Sigmoid colon (tissue), 7 donors: ENCODE data around the gene RHOBTB1. TPM values are rescaled to one million over a fixed set of nuclear protein-coding genes. Genes with fewer than 3 reads are reported as not detected.
"Not testable (repeated sequence)": the region's sequence is repeated elsewhere in the genome, so short reads cannot be mapped to it uniquely, and the experiment has no call there.

Experiments used
- DNase-seq: peaks from one replicate; pipeline ENCODE4 v3.0.0-alpha.2; 2019
- H3K27ac ChIP-seq, 4 donors: fragments of 200-600 bp; sonication (generic); one replicate each; pipeline ENCODE4 v1.5.1; 2016 to 2019; ENCODE audit warnings: mild to moderate bottlenecking in 1 of 4
- H3K27me3 ChIP-seq, 3 donors: fragments of 200-600 bp; sonication (generic); one replicate each; pipeline ENCODE4 v1.5.1; 2019; ENCODE audit warnings: mild to moderate bottlenecking in 1 of 3
- H3K36me3 ChIP-seq, 4 donors: fragments of 200-600 bp; sonication (generic); one replicate each; pipeline ENCODE4 v1.5.1; 2016 to 2019
- H3K4me1 ChIP-seq, 4 donors: fragments of 200-600 bp; sonication (generic); one replicate each; pipeline ENCODE4 v1.5.1; 2017 to 2019
- H3K4me3 ChIP-seq, 4 donors: fragments of 200-600 bp; sonication (generic); one replicate each; pipeline ENCODE4 v1.5.1; 2017 to 2019; ENCODE audit warnings: mild to moderate bottlenecking in 2 of 4, moderate library complexity in 1 of 4
- H3K9me3 ChIP-seq, 4 donors: fragments of 200-600 bp in 3 of 4; sonication (generic) in 3 of 4; one replicate each; pipeline versions ENCODE4 v1.5.1 to v1.6.1; 2013 to 2019
- EP300 ChIP-seq, 4 donors: sonication (generic); formaldehyde crosslinking; IDR thresholded peaks; one replicate each; pipeline ENCODE4 v1.6.1; 2017; ENCODE audit warnings: antibody characterized with exemption in 4 of 4
- POLR2A ChIP-seq, 2 donors: fragments of 450-650 bp; IDR thresholded peaks; one replicate each; pipeline ENCODE4 v1.6.1; 2016; ENCODE audit warnings: antibody characterized with exemption in 2 of 2, mild to moderate bottlenecking in 2 of 2, moderate library complexity in 2 of 2
- POLR2AphosphoS5 ChIP-seq, 4 donors: sonication (generic); formaldehyde crosslinking; IDR thresholded peaks; one replicate each; pipeline ENCODE4 v1.6.1; 2017; ENCODE audit warnings: antibody characterized with exemption in 4 of 4
- WGBS, 2 donors: extraction: QIAGEN DNeasy Blood & Tissue Kit; methylation state at CpG; one replicate each; pipeline ENCODE4 v1.1.7; 2013; 5-methylcytosine and 5-hydroxymethylcytosine counted together
- intact Hi-C: fragments of 100-400 bp; cut with DNase I; formaldehyde crosslinking; loops from one replicate; pipeline ENCODE4 v1.15.1; 2023
- polyA plus RNA-seq, 3 donors: library from polyadenylated mRNA; stranded (reverse); fragments of 200-250 nt; gene quantifications; one replicate each; pipeline ENCODE4 v1.2.3, GENCODE V29; 2013
- total RNA-seq, 4 donors: library from RNA; depleted of rRNA; stranded (reverse); fragments of >200 nt; gene quantifications; one replicate each; pipeline ENCODE4 v1.1.0, GENCODE V29; 2016
- TF ChIP-seq, protein P1 (sequence below), 4 experiments: fragments of 450-650 bp in 3 of 4; fragments of 200-600 bp in 1 of 4; IDR thresholded peaks; one replicate each; pipeline ENCODE4 v1.5.1; 2016 to 2019; ENCODE audit warnings: antibody characterized with exemption in 4 of 4, mild to moderate bottlenecking in 3 of 4, moderate library complexity in 2 of 4
- donor health status: healthy with polysubstance abuse.
- donor health status: Bipolar disorder and iron deficiency.
- donor health status: healthy.

Gene RHOBTB1
- total and polyA plus RNA-seq, 7 donors = 3.3 to 25.5 (median 8.6) TPM

DNA sequence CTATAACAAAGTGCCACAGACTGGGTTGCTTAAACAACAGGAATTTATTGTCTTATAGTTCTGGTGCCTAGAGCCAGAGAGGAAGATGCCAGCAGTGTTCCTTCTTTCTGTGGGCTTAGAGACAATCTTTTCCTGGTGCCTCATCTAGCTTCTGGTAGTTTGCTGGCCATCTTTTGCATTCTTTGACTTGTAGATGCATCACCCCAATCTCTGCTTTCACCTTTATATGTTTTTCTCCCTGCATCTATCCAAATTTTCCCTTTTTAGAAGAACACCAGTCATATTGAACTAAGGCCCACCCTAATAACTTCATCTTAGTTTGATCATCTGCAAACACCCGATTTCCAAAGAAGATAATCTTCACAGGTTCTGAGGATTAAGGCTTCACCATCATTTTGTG lies 98.9 kb downstream of the RHOBTB1 start:
- H3K4me3 ChIP-seq = no peak overlapping the region
- 94% methylated on average over 1 of the region's 1 CpG for WGBS, 2 donors
- no peak overlapping the region for H3K27ac ChIP-seq
- H3K27me3 ChIP-seq = no peaks in the 10 kb centered on the region
- no peak for DNase-seq
- TF ChIP-seq POLR2A (IDR thresholded peaks at IDR 0.05) (no peak), POLR2AphosphoS5 (IDR thresholded peaks at IDR 0.05) (no peak), EP300 (IDR thresholded peaks at IDR 0.05) (no peak)
- TF ChIP-seq, protein P1, sequence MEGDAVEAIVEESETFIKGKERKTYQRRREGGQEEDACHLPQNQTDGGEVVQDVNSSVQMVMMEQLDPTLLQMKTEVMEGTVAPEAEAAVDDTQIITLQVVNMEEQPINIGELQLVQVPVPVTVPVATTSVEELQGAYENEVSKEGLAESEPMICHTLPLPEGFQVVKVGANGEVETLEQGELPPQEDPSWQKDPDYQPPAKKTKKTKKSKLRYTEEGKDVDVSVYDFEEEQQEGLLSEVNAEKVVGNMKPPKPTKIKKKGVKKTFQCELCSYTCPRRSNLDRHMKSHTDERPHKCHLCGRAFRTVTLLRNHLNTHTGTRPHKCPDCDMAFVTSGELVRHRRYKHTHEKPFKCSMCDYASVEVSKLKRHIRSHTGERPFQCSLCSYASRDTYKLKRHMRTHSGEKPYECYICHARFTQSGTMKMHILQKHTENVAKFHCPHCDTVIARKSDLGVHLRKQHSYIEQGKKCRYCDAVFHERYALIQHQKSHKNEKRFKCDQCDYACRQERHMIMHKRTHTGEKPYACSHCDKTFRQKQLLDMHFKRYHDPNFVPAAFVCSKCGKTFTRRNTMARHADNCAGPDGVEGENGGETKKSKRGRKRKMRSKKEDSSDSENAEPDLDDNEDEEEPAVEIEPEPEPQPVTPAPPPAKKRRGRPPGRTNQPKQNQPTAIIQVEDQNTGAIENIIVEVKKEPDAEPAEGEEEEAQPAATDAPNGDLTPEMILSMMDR (IDR thresholded peaks at IDR 0.05) = no peak
- peaks cover 0 to 9% (median 0%) of the 10 kb centered on the region in 4 donors for H3K4me1 ChIP-seq
- intact Hi-C loops = no loop called here
- H3K36me3 ChIP-seq = no peaks in the 10 kb centered on the region
- no peaks in the 10 kb centered on the region for H3K9me3 ChIP-seq

DNA sequence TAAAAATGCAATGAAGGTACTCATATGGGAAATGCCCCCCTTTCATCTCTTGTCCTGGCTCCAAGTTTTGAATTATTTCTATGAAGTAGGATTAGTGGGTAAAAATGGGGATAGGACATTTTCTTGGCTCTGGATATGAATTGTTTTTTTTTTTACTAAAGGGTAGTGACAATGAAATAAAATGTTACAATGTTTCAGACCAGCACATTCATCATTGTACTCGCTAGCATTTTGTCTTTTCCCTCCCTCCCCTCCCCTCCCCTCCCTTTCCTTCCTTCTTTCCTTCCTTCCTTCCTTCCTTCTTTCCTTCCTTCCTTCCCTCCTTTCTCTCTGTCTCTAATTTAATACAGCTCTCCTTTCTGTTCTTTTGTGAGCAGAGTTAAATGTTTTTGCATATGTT lies 101.3 kb downstream of the RHOBTB1 start:
- H3K4me3 ChIP-seq = no peak overlapping the region
- intact Hi-C loops = no loop called here
- no peaks in the 10 kb centered on the region for H3K36me3 ChIP-seq
- TF ChIP-seq EP300 (IDR thresholded peaks at IDR 0.05) = no peak
- TF ChIP-seq POLR2AphosphoS5 (IDR thresholded peaks at IDR 0.05) = no peak
- TF ChIP-seq, protein P1 (IDR thresholded peaks at IDR 0.05) = no peak
- no peak for TF ChIP-seq POLR2A (IDR thresholded peaks at IDR 0.05)
- H3K9me3 ChIP-seq = no peaks in the 10 kb centered on the region
- WGBS, 2 donors = 91 to 96% methylated on average over 1 of the region's 1 CpG
- no peak overlapping the region for H3K27ac ChIP-seq
- no peaks in the 10 kb centered on the region for H3K27me3 ChIP-seq
- H3K4me1 ChIP-seq = no peaks in the 10 kb centered on the region
- no peak for DNase-seq

DNA sequence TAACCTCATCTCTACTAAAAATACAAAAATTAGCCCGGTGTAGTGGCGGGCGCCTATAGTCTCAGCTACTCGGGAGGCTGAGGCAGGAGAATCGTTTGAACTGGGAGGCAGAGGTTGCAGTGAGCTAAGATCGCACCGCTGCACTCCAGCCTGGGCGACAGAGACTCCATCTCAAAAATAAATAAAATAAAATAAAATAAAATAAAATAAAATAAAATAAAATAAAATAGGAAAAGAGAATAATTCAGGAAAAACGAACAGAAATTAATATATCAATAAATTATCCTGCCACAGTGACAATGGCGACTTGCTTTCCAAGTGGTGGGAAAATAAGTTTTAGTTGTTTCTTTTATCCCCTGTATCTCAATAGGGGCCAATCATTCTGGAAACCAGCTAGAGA lies 102.8 kb downstream of the RHOBTB1 start:
- H3K4me3 ChIP-seq, intact Hi-C loops, DNase-seq, H3K36me3 ChIP-seq, H3K27me3 ChIP-seq, H3K27ac ChIP-seq, H3K9me3 ChIP-seq, H3K4me1 ChIP-seq: not testable (repeated sequence)
- WGBS, 2 donors = 95 to 96% methylated on average over 10 of the region's 10 CpGs

DNA sequence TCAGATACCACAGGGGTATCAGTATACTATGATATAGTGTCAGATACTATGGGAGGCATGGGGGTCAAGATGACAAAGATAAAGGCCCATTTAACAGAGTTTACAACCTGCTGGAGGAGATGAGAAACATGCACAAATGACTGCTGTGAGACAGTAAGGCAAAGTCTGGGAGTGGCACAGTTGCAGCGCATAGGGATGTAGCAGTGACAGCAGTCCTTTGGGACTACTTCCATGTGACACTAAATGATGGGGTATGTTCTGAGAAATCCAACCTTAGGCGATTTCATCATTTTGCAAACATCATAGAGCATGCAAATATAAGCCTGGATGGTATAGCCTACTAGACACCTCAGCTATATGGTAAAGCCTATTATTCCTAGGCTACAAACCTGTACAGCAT lies 108.9 kb downstream of the RHOBTB1 start:
- H3K4me3 ChIP-seq = no peak overlapping the region
- H3K27me3 ChIP-seq = no peaks in the 10 kb centered on the region
- no peak overlapping the region for H3K27ac ChIP-seq
- H3K4me1 ChIP-seq = no peaks in the 10 kb centered on the region
- 87 to 92% methylated on average over 2 of the region's 2 CpGs for WGBS, 2 donors
- TF ChIP-seq EP300 (IDR thresholded peaks at IDR 0.05) = no peak
- TF ChIP-seq, protein P1 (IDR thresholded peaks at IDR 0.05) = no peak
- no peak for TF ChIP-seq POLR2AphosphoS5 (IDR thresholded peaks at IDR 0.05)
- TF ChIP-seq POLR2A (IDR thresholded peaks at IDR 0.05) = no peak
- H3K36me3 ChIP-seq = no peaks in the 10 kb centered on the region
- H3K9me3 ChIP-seq = no peaks in the 10 kb centered on the region
- intact Hi-C loops = no loop called here
- DNase-seq = no peak

DNA sequence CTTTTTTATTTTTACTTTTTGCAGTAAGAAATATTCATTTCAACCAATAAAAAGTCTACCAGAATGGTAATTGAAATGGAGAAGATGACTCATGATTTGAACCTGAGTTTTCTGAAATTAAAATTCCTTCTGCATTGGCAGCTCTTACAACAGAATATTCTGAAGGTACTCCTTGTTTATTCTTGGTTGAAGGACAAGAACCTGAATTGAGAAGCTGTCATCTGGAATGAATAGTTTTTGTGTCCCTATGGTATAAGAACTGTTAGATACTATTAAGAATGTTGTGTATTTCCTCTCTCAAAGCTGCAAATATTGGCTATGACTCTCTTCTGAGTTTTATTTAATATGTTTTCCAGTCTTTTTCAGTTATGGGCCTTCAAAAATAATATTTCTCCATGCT lies 109.6 kb downstream of the RHOBTB1 start:
- no peaks in the 10 kb centered on the region for H3K9me3 ChIP-seq
- intact Hi-C loops = no loop called here
- H3K4me1 ChIP-seq = no peaks in the 10 kb centered on the region
- no peak for TF ChIP-seq POLR2AphosphoS5 (IDR thresholded peaks at IDR 0.05)
- TF ChIP-seq, protein P1 (IDR thresholded peaks at IDR 0.05) = no peak
- no peaks in the 10 kb centered on the region for H3K36me3 ChIP-seq
- no peak overlapping the region for H3K4me3 ChIP-seq
- no peak for DNase-seq
- no peaks in the 10 kb centered on the region for H3K27me3 ChIP-seq
- H3K27ac ChIP-seq = no peak overlapping the region

DNA sequence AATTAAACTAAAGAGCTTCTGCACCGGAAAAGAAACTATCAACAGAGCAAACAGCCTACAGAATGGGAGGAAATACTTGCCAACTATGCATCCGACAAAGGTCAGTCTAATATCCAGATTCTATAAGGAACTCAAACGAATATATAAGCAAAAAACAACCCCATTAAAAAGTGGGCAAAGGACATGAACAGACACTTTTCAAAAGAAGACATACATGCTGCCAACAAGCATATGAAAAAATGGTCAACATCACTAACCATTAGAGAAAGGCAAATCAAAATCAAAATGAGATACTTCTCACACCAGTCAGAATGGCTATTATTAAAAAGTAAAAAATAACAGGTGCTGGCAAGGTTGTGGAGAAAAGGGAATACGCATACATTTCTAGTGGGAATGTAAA lies 111.8 kb downstream of the RHOBTB1 start:
- DNase-seq, intact Hi-C loops, H3K27me3 ChIP-seq, H3K4me1 ChIP-seq, H3K27ac ChIP-seq, H3K4me3 ChIP-seq, H3K36me3 ChIP-seq, H3K9me3 ChIP-seq: not testable (repeated sequence)
- 82 to 85% methylated on average over 4 of the region's 4 CpGs for WGBS, 2 donors
